ENCODE data around the gene TMEFF2.

DNA sequence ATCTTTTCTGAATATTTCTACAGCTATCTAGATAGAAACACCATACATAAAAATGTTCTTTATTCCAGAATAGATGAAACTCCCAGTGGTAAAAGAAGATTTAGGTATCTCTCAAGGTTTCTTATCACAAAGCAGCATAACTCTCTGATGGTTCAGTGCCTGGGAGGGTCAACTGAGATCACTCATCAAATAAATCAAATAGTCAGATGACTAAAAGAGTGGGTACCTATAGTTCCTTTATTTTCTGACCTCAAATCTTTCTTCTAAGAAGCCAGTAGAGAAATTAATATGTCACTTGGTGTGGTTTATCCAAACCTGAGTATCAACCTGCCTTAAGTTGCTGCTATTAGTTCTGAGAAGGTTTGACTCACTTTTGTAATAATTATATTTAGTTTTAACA, 120.9 kb downstream of the TMEFF2 start:
- TF ChIP-seq POLR2A (IDR thresholded peaks at IDR 0.05) = no peak
- TF ChIP-seq, protein P1, sequence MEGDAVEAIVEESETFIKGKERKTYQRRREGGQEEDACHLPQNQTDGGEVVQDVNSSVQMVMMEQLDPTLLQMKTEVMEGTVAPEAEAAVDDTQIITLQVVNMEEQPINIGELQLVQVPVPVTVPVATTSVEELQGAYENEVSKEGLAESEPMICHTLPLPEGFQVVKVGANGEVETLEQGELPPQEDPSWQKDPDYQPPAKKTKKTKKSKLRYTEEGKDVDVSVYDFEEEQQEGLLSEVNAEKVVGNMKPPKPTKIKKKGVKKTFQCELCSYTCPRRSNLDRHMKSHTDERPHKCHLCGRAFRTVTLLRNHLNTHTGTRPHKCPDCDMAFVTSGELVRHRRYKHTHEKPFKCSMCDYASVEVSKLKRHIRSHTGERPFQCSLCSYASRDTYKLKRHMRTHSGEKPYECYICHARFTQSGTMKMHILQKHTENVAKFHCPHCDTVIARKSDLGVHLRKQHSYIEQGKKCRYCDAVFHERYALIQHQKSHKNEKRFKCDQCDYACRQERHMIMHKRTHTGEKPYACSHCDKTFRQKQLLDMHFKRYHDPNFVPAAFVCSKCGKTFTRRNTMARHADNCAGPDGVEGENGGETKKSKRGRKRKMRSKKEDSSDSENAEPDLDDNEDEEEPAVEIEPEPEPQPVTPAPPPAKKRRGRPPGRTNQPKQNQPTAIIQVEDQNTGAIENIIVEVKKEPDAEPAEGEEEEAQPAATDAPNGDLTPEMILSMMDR (IDR thresholded peaks at IDR 0.05) = no peak
